Gastroesophageal sphincter (tissue), 3 donors: ENCODE measurements around the gene NOVA1.

Source experiments
- CTCF ChIP-seq, 4 experiments: fragments of 200-600 bp in 2 of 4; fragments of 450-650 bp in 2 of 4; sonication (generic) in 1 of 4; IDR thresholded peaks; one replicate each; pipeline ENCODE4 v1.5.1; 2017 to 2019; ENCODE audit warnings: antibody characterized with exemption in 4 of 4, mild to moderate bottlenecking in 2 of 4, moderate library complexity in 2 of 4
- EP300 ChIP-seq: sonication (generic); formaldehyde crosslinking; IDR thresholded peaks from one replicate; pipeline ENCODE4 v1.6.1; 2017; ENCODE audit warnings: antibody characterized with exemption, mild to moderate bottlenecking
- POLR2A ChIP-seq, 2 donors: fragments of 450-650 bp; IDR thresholded peaks; one replicate each; pipeline ENCODE4 v1.6.1; 2017; ENCODE audit warnings: antibody characterized with exemption in 2 of 2, mild to moderate bottlenecking in 2 of 2, moderate library complexity in 1 of 2
- POLR2AphosphoS5 ChIP-seq: sonication (generic); formaldehyde crosslinking; IDR thresholded peaks from one replicate; pipeline ENCODE4 v1.6.1; 2017; ENCODE audit warnings: antibody characterized with exemption

DNA sequence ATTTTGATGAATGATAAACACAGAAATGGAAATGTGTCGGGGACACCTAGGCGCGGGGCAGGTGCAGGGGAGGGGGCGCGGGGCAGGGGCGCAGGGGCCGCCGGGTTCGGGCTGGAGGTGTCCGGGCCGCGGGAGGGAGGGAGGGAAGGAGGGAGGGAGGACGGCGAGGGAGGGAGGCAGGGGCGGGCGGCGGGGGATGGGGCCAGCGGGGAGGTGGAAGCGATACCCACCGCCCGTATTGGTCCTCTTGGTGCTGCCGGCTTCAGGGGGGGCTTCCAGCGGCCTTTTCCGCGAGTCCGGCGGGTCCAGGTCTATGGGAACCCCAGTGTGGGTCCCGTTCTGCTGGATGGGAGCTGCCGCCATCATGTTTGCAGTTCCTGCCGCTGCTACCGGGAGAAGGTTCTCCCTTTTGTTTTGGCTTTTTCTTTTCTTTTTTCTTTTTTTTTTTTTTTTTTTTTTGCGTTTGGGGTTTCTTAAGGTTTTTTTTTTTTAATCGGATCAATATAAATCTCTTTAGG, 703 bp downstream of the NOVA1 start:
- TF ChIP-seq POLR2AphosphoS5 (no peak), CTCF (IDR thresholded peaks at IDR 0.05) (no peak), EP300 (no peak), POLR2A (IDR thresholded peaks at IDR 0.05) (no peak)
